ENCODE measurements around the gene ZNF608. TPM values are rescaled to one million over a fixed set of nuclear protein-coding genes. Genes with fewer than 3 reads are reported as not detected.

ZNF608 gene
- total and polyA plus RNA-seq, 2 experiments from 2014 or later, result 20.5 to 42.4 TPM

DNA sequence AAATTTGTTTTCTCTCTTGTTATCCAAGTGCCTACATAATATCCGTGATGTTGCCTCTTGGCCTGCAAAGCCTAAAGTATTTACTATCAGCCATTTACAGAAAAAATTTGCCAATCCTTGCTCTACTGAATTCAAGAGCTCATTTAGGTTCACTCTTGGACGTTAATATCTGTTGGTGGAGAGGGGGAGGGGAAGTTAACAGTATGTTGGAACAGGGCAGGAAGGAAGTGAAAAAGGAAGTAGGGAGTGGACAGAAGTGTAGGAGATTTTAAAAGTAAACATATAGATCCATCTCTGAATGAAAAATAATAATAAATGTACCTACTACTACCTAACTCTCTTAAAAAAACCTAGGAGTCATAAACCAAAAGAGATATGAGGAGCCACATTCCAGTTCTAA is 32.8 kb downstream of the ZNF608 start (continued):
- TF ChIP-seq, protein P1, sequence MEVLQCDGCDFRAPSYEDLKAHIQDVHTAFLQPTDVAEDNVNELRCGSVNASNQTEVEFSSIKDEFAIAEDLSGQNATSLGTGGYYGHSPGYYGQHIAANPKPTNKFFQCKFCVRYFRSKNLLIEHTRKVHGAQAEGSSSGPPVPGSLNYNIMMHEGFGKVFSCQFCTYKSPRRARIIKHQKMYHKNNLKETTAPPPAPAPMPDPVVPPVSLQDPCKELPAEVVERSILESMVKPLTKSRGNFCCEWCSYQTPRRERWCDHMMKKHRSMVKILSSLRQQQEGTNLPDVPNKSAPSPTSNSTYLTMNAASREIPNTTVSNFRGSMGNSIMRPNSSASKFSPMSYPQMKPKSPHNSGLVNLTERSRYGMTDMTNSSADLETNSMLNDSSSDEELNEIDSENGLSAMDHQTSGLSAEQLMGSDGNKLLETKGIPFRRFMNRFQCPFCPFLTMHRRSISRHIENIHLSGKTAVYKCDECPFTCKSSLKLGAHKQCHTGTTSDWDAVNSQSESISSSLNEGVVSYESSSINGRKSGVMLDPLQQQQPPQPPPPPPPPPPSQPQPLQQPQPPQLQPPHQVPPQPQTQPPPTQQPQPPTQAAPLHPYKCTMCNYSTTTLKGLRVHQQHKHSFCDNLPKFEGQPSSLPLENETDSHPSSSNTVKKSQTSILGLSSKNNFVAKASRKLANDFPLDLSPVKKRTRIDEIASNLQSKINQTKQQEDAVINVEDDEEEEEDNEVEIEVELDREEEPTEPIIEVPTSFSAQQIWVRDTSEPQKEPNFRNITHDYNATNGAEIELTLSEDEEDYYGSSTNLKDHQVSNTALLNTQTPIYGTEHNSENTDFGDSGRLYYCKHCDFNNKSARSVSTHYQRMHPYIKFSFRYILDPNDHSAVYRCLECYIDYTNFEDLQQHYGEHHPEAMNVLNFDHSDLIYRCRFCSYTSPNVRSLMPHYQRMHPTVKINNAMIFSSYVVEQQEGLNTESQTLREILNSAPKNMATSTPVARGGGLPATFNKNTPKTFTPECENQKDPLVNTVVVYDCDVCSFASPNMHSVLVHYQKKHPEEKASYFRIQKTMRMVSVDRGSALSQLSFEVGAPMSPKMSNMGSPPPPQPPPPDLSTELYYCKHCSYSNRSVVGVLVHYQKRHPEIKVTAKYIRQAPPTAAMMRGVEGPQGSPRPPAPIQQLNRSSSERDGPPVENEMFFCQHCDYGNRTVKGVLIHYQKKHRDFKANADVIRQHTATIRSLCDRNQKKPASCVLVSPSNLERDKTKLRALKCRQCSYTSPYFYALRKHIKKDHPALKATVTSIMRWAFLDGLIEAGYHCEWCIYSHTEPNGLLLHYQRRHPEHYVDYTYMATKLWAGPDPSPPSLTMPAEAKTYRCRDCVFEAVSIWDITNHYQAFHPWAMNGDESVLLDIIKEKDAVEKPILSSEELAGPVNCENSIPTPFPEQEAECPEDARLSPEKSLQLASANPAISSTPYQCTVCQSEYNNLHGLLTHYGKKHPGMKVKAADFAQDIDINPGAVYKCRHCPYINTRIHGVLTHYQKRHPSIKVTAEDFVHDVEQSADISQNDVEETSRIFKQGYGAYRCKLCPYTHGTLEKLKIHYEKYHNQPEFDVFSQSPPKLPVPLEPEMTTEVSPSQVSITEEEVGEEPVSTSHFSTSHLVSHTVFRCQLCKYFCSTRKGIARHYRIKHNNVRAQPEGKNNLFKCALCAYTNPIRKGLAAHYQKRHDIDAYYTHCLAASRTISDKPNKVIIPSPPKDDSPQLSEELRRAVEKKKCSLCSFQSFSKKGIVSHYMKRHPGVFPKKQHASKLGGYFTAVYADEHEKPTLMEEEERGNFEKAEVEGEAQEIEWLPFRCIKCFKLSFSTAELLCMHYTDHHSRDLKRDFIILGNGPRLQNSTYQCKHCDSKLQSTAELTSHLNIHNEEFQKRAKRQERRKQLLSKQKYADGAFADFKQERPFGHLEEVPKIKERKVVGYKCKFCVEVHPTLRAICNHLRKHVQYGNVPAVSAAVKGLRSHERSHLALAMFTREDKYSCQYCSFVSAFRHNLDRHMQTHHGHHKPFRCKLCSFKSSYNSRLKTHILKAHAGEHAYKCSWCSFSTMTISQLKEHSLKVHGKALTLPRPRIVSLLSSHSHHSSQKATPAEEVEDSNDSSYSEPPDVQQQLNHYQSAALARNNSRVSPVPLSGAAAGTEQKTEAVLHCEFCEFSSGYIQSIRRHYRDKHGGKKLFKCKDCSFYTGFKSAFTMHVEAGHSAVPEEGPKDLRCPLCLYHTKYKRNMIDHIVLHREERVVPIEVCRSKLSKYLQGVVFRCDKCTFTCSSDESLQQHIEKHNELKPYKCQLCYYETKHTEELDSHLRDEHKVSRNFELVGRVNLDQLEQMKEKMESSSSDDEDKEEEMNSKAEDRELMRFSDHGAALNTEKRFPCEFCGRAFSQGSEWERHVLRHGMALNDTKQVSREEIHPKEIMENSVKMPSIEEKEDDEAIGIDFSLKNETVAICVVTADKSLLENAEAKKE (CRISPR knock-in tag; IDR thresholded peaks at IDR 0.05), result no peak
- no peak for TF ChIP-seq EZH2 (IDR thresholded peaks at IDR 0.05; ENCODE audit: low read depth, unreplicated experiment)
- TF ChIP-seq STAT1 (IDR thresholded peaks at IDR 0.05; ENCODE audit: unreplicated experiment), result no peak
- TF ChIP-seq POLR2AphosphoS5 (IDR thresholded peaks at IDR 0.05; ENCODE audit: low read depth), result no peak
- TF ChIP-seq, protein P2, sequence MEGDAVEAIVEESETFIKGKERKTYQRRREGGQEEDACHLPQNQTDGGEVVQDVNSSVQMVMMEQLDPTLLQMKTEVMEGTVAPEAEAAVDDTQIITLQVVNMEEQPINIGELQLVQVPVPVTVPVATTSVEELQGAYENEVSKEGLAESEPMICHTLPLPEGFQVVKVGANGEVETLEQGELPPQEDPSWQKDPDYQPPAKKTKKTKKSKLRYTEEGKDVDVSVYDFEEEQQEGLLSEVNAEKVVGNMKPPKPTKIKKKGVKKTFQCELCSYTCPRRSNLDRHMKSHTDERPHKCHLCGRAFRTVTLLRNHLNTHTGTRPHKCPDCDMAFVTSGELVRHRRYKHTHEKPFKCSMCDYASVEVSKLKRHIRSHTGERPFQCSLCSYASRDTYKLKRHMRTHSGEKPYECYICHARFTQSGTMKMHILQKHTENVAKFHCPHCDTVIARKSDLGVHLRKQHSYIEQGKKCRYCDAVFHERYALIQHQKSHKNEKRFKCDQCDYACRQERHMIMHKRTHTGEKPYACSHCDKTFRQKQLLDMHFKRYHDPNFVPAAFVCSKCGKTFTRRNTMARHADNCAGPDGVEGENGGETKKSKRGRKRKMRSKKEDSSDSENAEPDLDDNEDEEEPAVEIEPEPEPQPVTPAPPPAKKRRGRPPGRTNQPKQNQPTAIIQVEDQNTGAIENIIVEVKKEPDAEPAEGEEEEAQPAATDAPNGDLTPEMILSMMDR (conservative IDR thresholded peaks at IDR 0.05; ENCODE audit: low read depth in 2 of 2), result no peak

DNA sequence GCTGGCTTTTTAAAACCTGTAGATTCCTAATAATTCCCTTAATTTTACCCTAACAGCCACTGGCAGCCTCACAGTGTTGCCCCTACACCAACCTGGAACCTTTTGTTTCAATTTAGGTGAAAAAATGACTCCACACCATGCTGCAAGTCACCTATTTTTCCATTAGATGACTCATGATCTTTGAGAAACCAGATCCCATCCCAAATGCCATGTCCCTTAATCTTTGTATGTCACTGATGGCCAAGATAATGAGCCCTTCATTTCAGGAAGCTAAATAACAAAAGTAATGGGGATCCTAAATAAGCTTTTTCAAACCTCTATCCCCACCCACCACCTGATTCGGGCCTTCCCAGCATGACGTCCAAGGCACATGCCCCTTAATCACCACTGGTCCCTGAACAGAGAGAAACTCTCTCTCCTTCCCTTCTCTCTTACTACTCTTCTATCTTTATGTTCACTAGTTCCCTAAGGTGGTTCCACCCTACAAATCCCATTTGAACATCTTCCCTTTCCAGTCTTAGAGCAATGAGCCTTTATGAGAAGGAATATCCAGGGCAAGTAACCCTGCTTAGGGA is 33.6 kb downstream of the ZNF608 start:
- Histone ChIP-seq H3K36me3 (ENCODE audit: insufficient read depth) (no peaks in the 10 kb centered on the region), H3K4me3 (no peak overlapping the region), H4K20me1 (replicated peaks; ENCODE audit: insufficient read depth) (peaks cover 5% of the 10 kb centered on the region; the same call in 1 of the 2 replicates), H3K4me2 (no peak overlapping the region), H3K27ac (ENCODE audit: low read depth) (no peak overlapping the region), H3K9me2 (ENCODE audit: insufficient read depth) (peaks cover 3% of the 10 kb centered on the region; the same call in 1 of the 2 replicates), H2AFZ (no peak overlapping the region), H3K79me2 (replicated peaks; ENCODE audit: insufficient read depth) (peaks cover 99% of the 10 kb centered on the region), H3K27me3 (ENCODE audit: insufficient read depth) (no peaks in the 10 kb centered on the region), H3K4me1 (ENCODE audit: insufficient read depth) (peaks cover 20% of the 10 kb centered on the region), H3F3A (replicated peaks; ENCODE audit: low read depth) (no peaks in the 10 kb centered on the region)
- Mint-ChIP-seq H3K36me3 (ENCODE audit: low read depth) (peaks cover 7% of the 10 kb centered on the region), H3K4me1 (peaks cover 63% of the 10 kb centered on the region), H3K4me3 (no peak overlapping the region), H3K27ac (no peak overlapping the region), H3K27me3 (ENCODE audit: insufficient read depth, low read depth, poor library complexity) (peaks cover 4% of the 10 kb centered on the region), H3K9me3 (no peaks in the 10 kb centered on the region; the same call in 2 of the 3 replicates)
- DNase-seq (ENCODE audit: low spot score) (no peak), ATAC-seq (no peak)
- no peak for TF ChIP-seq ZNF331 (CRISPR knock-in tag; IDR thresholded peaks at IDR 0.05; ENCODE audit: low read depth)
- TF ChIP-seq, protein P3, sequence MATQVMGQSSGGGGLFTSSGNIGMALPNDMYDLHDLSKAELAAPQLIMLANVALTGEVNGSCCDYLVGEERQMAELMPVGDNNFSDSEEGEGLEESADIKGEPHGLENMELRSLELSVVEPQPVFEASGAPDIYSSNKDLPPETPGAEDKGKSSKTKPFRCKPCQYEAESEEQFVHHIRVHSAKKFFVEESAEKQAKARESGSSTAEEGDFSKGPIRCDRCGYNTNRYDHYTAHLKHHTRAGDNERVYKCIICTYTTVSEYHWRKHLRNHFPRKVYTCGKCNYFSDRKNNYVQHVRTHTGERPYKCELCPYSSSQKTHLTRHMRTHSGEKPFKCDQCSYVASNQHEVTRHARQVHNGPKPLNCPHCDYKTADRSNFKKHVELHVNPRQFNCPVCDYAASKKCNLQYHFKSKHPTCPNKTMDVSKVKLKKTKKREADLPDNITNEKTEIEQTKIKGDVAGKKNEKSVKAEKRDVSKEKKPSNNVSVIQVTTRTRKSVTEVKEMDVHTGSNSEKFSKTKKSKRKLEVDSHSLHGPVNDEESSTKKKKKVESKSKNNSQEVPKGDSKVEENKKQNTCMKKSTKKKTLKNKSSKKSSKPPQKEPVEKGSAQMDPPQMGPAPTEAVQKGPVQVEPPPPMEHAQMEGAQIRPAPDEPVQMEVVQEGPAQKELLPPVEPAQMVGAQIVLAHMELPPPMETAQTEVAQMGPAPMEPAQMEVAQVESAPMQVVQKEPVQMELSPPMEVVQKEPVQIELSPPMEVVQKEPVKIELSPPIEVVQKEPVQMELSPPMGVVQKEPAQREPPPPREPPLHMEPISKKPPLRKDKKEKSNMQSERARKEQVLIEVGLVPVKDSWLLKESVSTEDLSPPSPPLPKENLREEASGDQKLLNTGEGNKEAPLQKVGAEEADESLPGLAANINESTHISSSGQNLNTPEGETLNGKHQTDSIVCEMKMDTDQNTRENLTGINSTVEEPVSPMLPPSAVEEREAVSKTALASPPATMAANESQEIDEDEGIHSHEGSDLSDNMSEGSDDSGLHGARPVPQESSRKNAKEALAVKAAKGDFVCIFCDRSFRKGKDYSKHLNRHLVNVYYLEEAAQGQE (IDR thresholded peaks at IDR 0.05; ENCODE audit: unreplicated experiment), result no peak
- TF ChIP-seq POLR2AphosphoS5 (IDR thresholded peaks at IDR 0.05; ENCODE audit: low read depth), result no peak

Measured in GM23338 (cell line).